NCI-H2227 (cell line): ENCODE results near the gene ZNF124.
"Not testable (repeated sequence)": the region's sequence is repeated elsewhere in the genome, so short reads cannot be mapped to it uniquely, and the experiment has no call there.

Source experiments
- DNase-seq: peaks from one replicate; lab custom pipeline; 2025; ENCODE audit not compliant: unreplicated experiment; lab: John Stamatoyannopoulos, UW

Gene ZNF124

GRCh38 chr1:247173431-247173830 lies 1.6 kb upstream of the ZNF124 start:
- DNase-seq = no peak

- no peak for DNase-seq
These were observed 1.2 kb upstream of the ZNF124 start for GRCh38 chr1:247172996-247173395.

GRCh38 chr1:247171443-247171842 lies 377 bp downstream of the ZNF124 start:
- DNase-seq = not testable (repeated sequence)

GRCh38 chr1:247165674-247166073 lies 6.1 kb downstream of the ZNF124 start:
- no peak for DNase-seq

- DNase-seq = no peak
These were observed 7.1 kb downstream of the ZNF124 start for GRCh38 chr1:247164694-247165093.

GRCh38 chr1:247156787-247157232 lies 15.0 kb downstream of the ZNF124 start:
- DNase-seq = no peak

- DNase-seq = no peak
These were observed 24.0 kb downstream of the ZNF124 start for GRCh38 chr1:247147781-247148180.

- not testable (repeated sequence) for DNase-seq
These were observed 24.7 kb downstream of the ZNF124 start for GRCh38 chr1:247147120-247147519.

GRCh38 chr1:247146671-247147070 lies 25.1 kb downstream of the ZNF124 start:
- DNase-seq = no peak

GRCh38 chr1:247145279-247145678 lies 26.5 kb downstream of the ZNF124 start:
- no peak for DNase-seq

- not testable (repeated sequence) for DNase-seq
These were observed 32.3 kb downstream of the ZNF124 start for GRCh38 chr1:247139557-247139956.

- no peak for DNase-seq
These were observed 40.6 kb downstream of the ZNF124 start for GRCh38 chr1:247131236-247131635.

GRCh38 chr1:247127519-247128282 lies 44.1 kb downstream of the ZNF124 start:
- not testable (repeated sequence) for DNase-seq

- DNase-seq = not testable (repeated sequence)
These were observed 45.2 kb downstream of the ZNF124 start for GRCh38 chr1:247126601-247127000.

- DNase-seq = not testable (repeated sequence)
These were observed 45.7 kb downstream of the ZNF124 start for GRCh38 chr1:247126166-247126565.

GRCh38 chr1:247121382-247121781 lies 50.4 kb downstream of the ZNF124 start:
- no peak for DNase-seq

GRCh38 chr1:247120408-247120668 lies 51.5 kb downstream of the ZNF124 start:
- not testable (repeated sequence) for DNase-seq

- DNase-seq = no peak
These were observed 52.0 kb downstream of the ZNF124 start for GRCh38 chr1:247119600-247120407.

GRCh38 chr1:247118946-247119446 lies 52.8 kb downstream of the ZNF124 start:
- peak; percentile 39 for DNase-seq

- no peak for DNase-seq
These were observed 56.3 kb downstream of the ZNF124 start for GRCh38 chr1:247115545-247115944.

GRCh38 chr1:247115141-247115510 lies 56.7 kb downstream of the ZNF124 start:
- DNase-seq = no peak
